Neuron (in vitro differentiated cells): ENCODE results near the gene AAK1.

Experiments used
- H2AFZ ChIP-seq: one replicate; pipeline ENCODE4 v1.6.1; 2013; ENCODE audit warnings: low read depth, mild to moderate bottlenecking, inconsistent platforms, low read length, moderate library complexity
- H3K27me3 ChIP-seq: one replicate; pipeline ENCODE4 v1.6.1; 2013; ENCODE audit warnings: low read length; ENCODE audit not compliant: insufficient read depth
- H3K36me3 ChIP-seq: one replicate; pipeline ENCODE4 v1.6.1; 2013; ENCODE audit warnings: low read length; ENCODE audit not compliant: insufficient read depth
- H3K4me1 ChIP-seq: one replicate; pipeline ENCODE4 v1.6.1; 2013; ENCODE audit warnings: low read length; ENCODE audit not compliant: insufficient read depth
- H3K4me3 ChIP-seq: 2 replicates; pipeline ENCODE4 v1.5.1; 2013; ENCODE audit warnings: mild to moderate bottlenecking, low read length, moderate library complexity
- H3K9me3 ChIP-seq: one replicate; pipeline ENCODE4 v1.6.1; 2013; ENCODE audit warnings: low read length

AAK1 gene

DNA sequence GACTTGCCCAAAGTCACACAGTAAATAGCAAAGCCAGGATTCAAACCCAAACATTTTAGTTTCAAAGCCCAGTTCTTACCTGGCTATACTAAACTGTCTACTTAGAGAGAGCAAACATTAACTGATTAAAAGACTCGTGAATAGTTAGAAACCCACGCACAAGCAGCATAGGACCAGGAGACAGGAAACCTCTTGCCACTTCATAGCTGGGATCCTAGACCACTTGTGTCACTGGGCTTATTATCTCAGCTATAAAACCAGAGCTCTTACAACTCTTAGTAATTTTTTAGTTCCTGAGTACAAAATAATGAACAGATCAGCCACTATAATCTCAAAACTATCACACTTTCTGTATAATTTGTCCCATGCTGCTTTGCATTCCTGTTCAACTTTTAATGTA lies 2.4 kb upstream of the AAK1 start:
- H2AFZ ChIP-seq: no peak overlapping the region
- H3K4me1 ChIP-seq: peaks cover 27% of the 10 kb centered on the region
- no peaks in the 10 kb centered on the region for H3K9me3 ChIP-seq
- H3K4me3 ChIP-seq: no peak overlapping the region
- no peaks in the 10 kb centered on the region for H3K36me3 ChIP-seq
- H3K27me3 ChIP-seq: no peaks in the 10 kb centered on the region

DNA sequence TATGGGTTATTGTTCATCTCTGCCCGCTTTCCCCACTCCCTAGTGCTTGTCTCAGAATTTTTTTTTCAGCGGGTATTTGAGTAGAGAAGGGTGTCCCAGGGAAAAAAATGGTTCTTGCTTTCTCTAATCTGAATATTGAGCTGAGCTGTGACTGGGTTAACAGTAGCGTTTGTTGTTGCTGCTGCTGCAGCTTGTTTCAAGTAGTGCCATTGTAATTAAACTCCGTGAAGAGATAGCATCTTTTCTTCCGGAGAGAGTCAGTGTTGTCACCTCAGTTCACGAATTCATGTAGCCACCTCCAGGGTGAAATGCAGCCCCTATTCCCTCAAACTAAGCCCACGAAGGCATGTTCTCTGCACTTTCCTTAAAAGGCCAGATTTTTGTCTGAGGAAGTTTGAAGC lies 1.5 kb upstream of the AAK1 start:
- Histone ChIP-seq H2AFZ (peak overlapping the region; percentile 64), H3K27me3 (no peaks in the 10 kb centered on the region), H3K36me3 (no peaks in the 10 kb centered on the region), H3K4me3 (peak overlapping the region; percentile 76), H3K9me3 (no peaks in the 10 kb centered on the region), H3K4me1 (peaks cover 34% of the 10 kb centered on the region)

DNA sequence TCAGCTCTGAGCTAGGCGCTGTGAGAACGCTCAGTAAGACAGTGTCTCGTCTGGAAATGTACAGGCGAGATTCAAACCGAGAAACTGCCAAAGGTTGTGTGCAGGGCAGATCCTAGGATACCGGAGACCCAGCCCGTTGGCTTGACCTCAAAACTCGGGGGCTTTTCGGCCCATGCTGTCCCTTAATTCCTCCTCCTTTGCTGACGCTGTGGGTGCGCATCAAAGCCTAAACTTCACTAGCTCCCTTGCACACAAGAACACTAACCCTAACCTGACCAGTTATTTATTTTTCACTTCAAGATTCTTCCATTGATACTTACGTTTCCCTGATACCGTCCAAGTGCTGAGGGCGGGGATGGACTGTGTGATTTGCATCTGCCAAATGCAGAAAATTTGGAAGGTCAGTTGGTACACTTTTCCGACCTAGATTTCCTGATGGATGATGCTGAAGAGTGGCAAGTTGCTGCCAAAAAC lies 1.0 kb upstream of the AAK1 start:
- H3K36me3 ChIP-seq: no peaks in the 10 kb centered on the region
- no peaks in the 10 kb centered on the region for H3K9me3 ChIP-seq
- H3K4me1 ChIP-seq: peaks cover 34% of the 10 kb centered on the region
- peak overlapping the region; percentile 76 for H3K4me3 ChIP-seq
- peak overlapping the region; percentile 64 for H2AFZ ChIP-seq
- H3K27me3 ChIP-seq: no peaks in the 10 kb centered on the region

DNA sequence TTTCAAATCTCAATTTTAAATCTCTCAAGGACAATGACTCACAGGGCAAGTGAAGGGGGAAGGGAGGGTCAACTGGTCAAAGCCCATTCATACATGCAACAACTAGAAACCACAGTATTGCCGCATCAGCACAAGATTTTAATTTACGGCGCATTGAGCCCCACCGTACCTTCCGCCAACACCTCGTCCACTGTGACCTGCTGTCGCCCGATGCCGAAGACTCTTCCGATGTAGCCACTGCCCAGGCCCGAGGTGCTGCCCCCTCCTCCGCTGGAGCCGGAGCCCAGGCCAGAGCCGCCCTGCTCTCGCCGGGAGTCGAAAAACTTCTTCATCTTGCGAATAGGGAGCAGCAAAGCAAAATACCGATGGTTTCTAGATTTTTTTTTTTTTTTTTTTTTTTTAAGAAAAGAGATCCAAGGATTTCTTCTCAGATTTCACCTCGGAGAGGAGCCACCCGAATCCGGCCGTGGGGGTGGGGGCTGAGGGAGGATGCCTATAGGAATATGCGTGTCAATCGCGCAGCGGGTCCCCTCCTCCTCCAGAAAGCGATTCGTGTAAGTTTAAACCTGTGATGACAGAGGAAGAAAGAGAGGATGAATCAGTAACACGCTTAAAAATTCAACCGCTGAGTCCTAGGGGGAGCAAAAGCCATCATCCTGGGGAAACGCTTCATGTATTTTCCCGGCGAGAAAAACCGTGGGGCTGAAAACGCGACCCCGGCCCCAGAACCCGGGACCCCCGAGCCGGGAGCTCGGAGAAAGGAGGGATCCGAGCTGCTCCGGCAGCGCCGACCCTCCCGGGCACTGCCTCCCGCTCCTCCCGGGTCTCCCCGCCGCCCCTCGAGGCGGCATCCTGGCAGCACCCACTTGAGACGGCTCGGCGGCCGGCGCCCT lies 584 bp downstream of the AAK1 start:
- H3K4me3 ChIP-seq: peak overlapping the region; percentile 76
- no peaks in the 10 kb centered on the region for H3K36me3 ChIP-seq
- no peaks in the 10 kb centered on the region for H3K27me3 ChIP-seq
- peak overlapping the region; percentile 64 for H2AFZ ChIP-seq
- H3K9me3 ChIP-seq: no peaks in the 10 kb centered on the region
- H3K4me1 ChIP-seq: peaks cover 34% of the 10 kb centered on the region

DNA sequence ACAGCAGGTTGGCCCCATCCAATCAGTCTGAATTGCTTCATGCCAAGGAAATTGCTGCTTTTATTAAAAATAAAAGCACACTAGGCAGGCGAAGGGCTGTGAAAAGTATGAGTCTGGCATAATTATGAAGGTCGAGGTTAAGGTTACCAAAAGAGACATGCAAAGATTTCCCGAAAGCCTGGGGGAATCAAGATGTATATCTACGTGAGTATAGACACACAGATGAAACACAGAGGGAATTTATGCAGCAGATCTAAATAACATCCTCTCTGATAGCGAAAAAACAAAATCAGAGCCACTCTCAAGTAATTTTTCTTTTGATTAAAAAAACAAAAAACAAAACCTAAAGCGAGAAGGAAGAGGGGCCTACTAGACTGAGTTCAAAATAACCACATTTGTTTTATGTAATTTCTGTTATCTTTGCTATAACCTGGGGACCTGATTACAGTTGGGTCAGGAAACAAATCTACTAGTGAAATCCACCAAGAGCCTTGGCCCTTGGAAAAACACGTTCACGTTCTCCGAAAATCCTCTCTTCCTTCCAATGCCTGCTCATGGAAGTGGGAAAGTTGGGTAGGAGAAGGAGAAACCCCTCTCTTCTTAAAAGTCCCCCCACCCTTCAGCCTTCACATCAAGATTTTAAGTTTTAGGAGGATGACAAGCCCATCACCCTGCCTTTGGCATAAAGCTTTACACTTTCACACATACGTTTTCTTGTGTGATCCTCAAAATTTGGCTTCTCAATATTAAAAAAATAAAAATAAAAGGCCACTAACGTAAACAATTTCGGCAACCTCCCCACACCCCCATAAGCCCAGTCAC lies 1.4 kb downstream of the AAK1 start:
- Histone ChIP-seq H3K36me3 (no peaks in the 10 kb centered on the region), H3K4me3 (peak overlapping the region; percentile 76), H3K27me3 (no peaks in the 10 kb centered on the region), H3K9me3 (no peaks in the 10 kb centered on the region), H3K4me1 (peaks cover 34% of the 10 kb centered on the region), H2AFZ (peak overlapping the region; percentile 64)

DNA sequence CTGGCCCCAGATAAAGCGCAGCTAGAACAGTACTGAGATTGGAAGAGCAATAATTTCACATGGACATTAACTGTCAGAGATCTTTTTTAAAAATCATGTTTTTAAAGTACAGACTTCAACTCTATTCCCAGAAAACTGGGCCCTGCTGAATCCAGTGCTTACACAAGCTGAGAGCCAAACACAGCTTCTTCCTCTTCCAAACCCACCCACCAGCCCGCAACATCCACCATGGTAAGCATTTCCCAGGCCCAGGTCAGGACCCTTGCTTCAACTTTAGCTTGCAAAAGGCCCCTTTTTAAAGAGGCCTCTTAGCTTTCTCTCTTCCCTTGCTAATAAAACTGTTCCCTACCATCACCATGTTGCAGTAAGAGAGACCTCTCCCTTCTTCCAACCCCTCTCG lies 2.1 kb downstream of the AAK1 start:
- no peaks in the 10 kb centered on the region for H3K27me3 ChIP-seq
- no peaks in the 10 kb centered on the region for H3K36me3 ChIP-seq
- H3K9me3 ChIP-seq: no peaks in the 10 kb centered on the region
- H2AFZ ChIP-seq: no peak overlapping the region
- H3K4me1 ChIP-seq: peaks cover 34% of the 10 kb centered on the region
- peak overlapping the region; percentile 76 for H3K4me3 ChIP-seq

DNA sequence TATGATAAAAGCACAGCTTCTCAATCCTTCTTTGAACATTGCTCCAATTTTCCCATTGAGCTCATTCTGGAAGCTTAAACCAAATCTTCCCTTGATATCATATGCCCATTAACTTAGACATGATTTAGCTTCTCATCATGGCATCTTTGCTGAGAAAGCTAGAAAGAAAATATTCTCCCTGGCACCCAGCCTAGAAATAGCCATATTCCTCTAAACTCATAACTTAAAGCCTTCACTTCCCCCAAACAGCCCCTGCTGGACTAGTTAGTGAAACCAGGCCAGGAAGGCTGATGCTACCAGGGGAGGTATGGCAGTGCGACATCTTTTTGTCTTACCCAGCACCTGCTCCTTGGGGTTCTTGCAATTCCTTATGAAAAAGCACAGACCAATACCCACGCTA lies 4.3 kb downstream of the AAK1 start:
- Histone ChIP-seq H3K4me1 (peaks cover 22% of the 10 kb centered on the region), H3K4me3 (no peak overlapping the region), H3K36me3 (peaks cover 4% of the 10 kb centered on the region), H3K9me3 (no peaks in the 10 kb centered on the region), H3K27me3 (no peaks in the 10 kb centered on the region), H2AFZ (no peak overlapping the region)

DNA sequence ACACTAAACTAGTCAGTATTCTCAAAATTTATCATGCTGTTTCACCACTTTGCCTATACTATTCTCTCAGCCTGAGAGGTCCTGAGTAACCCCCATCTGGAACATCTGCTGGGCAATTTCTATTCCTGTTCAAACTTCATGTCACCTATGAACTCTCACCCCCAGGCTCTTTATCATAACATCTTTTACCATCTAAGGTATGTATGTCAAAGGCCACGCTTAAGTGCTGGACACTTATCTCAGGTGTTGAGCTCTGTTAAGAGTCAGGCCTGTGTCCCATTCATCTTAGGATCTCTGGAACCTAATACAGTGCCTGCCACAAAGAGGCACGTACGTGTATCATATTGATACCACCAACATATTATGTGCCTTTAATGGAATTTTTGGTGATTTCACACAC lies 4.9 kb downstream of the AAK1 start:
- H2AFZ ChIP-seq: no peak overlapping the region
- H3K36me3 ChIP-seq: peaks cover 4% of the 10 kb centered on the region
- H3K4me3 ChIP-seq: no peak overlapping the region
- no peaks in the 10 kb centered on the region for H3K27me3 ChIP-seq
- no peaks in the 10 kb centered on the region for H3K9me3 ChIP-seq
- H3K4me1 ChIP-seq: peaks cover 22% of the 10 kb centered on the region

DNA sequence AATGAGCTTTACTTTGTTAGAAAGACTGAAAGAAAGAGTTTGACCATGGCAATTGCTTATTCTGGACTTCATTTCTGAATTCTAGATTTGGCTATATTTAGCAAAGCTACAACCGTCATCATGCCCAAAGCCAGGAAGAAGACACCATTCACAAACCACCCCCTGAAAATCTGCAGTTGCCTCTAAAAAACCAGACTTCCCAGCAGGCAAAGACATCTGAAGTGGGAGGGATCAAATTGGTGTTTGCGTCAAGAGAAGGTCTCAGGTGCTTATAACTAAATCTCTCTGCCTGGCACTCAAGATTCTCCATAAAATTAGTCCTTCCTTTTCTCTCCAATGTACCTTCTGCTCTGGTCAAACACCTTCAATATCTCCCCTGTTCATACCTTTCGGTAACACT lies 5.6 kb downstream of the AAK1 start:
- no peak overlapping the region for H3K4me3 ChIP-seq

DNA sequence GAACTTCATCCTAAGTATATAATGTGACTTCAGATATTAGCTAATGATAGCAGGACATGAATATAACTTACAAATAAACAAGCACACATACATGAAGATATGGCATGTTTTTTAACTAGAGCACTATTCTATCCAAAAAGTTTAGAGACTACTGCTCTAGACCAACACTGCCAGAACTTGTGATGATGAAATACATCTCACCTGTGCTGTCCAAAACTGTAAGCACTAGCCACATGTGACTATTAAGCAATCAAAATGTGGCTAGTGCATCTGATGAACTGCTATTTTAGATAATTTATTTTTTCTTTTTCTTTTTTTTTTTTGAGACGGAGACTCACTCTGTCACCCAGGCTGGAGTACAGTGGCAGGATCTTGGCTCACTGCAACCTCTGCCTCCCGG lies 7.1 kb downstream of the AAK1 start:
- H3K9me3 ChIP-seq: no peaks in the 10 kb centered on the region
- no peak overlapping the region for H2AFZ ChIP-seq
- peaks cover 4% of the 10 kb centered on the region for H3K36me3 ChIP-seq
- H3K27me3 ChIP-seq: no peaks in the 10 kb centered on the region
- H3K4me3 ChIP-seq: no peak overlapping the region
- peaks cover 12% of the 10 kb centered on the region for H3K4me1 ChIP-seq

More for the DNA sequence above, 5.6 kb downstream of the AAK1 start:
- Histone ChIP-seq H3K36me3 (peaks cover 4% of the 10 kb centered on the region), H2AFZ (no peak overlapping the region), H3K9me3 (no peaks in the 10 kb centered on the region), H3K27me3 (no peaks in the 10 kb centered on the region), H3K4me1 (peaks cover 22% of the 10 kb centered on the region)

DNA sequence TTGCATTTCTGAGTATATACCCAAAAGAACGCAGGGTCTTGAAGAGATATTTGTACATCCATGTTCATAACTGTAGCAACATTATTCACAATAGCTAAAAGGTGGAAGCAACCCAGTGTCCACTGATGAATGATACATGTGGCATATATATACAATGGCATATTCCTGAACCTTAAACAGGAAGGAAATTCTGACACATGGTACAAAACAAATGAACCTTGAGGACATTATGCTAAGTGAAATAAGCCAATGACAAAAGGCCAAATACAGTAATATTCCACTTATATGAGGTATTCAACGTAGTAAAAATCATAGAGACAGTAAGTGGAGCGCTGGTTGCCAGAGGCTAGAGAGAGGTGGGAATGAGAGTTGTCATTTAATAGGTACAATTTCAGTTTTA lies 8.1 kb downstream of the AAK1 start:
- Histone ChIP-seq H3K4me3 (no peak overlapping the region), H3K27me3 (no peaks in the 10 kb centered on the region), H3K36me3 (peaks cover 4% of the 10 kb centered on the region), H3K9me3 (no peaks in the 10 kb centered on the region), H3K4me1 (peaks cover 3% of the 10 kb centered on the region), H2AFZ (no peak overlapping the region)

DNA sequence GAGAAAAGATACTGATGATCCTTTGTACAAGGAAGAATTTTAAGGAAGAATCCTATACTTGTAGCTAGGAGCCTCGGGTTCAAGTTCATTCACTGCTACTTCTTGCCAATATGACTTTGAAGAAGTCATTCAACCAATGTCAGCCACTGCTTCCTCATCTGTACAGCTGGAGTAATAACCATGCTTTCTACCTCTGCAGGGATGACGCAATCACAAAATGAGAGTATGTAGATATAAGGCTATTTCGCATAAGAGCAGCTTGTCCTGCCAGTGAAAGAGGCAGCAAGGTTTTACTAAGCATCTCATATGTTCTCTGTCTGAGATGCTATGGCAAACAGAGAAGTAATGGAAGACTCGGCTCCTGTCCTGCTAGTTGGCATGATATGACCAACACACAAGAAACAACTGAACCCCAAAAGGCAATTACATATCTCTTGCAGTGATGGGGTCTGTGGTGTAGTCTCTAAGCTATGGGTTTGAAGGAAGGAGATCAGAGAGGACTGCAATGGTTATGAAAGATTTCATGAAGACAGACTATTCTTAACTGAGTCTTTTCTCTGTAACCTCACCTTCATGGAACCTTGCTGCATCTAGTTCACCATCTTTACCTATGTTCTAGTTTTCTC lies 9.2 kb downstream of the AAK1 start:
- H3K4me1 ChIP-seq: no peaks in the 10 kb centered on the region
- no peaks in the 10 kb centered on the region for H3K27me3 ChIP-seq
- no peak overlapping the region for H3K4me3 ChIP-seq
- H3K36me3 ChIP-seq: peaks cover 4% of the 10 kb centered on the region
- H2AFZ ChIP-seq: no peak overlapping the region
- no peaks in the 10 kb centered on the region for H3K9me3 ChIP-seq

DNA sequence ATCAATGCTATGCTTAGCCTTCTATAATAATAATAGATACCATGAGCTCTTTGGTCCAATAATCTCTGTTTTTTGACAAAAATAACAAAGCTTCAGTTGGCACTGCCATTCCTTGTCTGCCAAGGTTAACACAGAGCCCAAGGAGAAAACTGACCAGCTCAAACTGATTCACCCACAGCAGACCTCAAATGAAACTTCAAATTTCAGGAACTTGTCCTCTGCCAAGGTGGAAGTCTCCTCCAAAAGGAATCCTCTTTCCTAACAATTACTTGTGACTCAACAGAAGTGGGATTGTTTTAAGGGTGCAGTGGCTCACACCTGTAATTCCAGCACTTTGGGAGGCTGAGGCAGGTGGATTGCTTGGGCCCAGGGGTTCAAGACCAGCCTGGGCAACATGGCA lies 12.1 kb downstream of the AAK1 start:
- H3K36me3 ChIP-seq: peaks cover 4% of the 10 kb centered on the region
- no peaks in the 10 kb centered on the region for H3K9me3 ChIP-seq
- H3K4me3 ChIP-seq: no peak overlapping the region
- no peaks in the 10 kb centered on the region for H3K27me3 ChIP-seq
- H3K4me1 ChIP-seq: no peaks in the 10 kb centered on the region
- no peak overlapping the region for H2AFZ ChIP-seq
